NCI-H146 treated with DMSO at 0.1 percent for 48 hours (cell line): Measurements from ENCODE around the gene EPB41.

Source experiments
- DNase-seq: peaks from one replicate; lab custom pipeline; 2025; ENCODE audit not compliant: unreplicated experiment; lab: John Stamatoyannopoulos, UW

EPB41 gene

DNA sequence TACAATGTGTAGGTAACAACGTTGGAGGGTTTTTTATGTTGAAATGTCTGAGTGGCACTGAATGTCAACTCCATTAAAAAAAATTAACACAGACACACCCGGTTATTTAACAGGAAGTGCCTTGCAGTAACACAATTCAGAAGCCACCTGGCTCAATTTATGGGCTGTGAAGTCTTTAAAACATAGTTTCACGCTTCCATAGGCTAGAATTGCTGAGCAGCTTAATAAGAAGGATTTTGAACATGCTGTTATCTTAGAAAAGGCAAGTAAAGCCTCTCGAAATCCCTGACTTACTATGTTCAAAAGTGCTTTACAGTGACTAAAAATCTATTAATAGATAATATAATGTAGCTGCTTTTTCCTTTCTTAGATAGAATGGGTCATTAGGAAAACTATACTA, 247.7 kb downstream of the EPB41 start:
- no peak for DNase-seq

DNA sequence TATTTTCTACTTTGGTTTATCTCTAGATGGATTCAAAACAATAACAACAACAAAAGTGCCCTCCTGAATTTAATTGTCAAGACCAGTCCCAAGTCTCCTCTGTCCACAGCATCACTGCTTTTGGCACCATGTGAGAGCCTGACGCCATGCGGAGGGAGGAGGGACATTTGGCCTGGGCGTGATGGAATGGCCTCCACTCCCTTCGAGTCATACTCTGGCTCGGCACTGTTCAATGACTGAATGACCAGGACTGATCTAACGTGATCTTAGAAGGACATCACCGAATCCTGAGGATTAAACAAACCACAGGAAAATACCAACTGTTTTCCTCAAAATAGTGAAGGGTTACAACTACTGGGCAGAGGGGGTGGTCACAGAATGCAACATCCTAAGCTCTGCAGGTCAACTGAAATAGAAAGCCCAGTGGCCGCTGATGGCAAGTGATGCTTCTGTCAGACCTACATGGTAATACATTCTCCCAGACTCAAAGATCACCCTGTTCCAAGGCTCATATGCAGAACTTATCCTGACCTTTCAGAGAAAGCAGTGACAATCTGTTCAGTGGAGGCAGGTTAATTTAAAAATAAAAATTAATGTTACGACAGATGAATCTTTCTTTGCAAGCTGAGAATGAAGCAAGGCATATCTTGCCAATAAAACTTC, 248.2 kb downstream of the EPB41 start:
- no peak for DNase-seq

DNA sequence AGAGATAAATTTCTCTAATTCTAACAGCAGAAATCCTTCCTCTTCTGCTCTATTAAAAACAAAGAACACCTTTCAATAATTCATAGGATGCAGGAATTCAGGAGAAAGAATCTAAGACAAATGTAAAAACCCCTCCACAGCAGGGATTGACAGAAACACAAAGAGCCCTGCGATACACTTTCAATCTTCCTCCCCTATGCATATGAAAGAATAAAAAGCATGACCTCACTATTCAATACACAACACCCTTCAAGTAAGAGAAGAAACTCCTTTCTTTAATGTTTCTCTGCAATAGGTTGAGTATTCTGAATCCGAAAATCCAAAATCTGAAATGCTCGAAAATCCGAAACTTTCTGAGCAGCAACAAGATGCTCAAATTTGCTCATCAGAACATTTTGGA, 250.2 kb downstream of the EPB41 start:
- no peak for DNase-seq

DNA sequence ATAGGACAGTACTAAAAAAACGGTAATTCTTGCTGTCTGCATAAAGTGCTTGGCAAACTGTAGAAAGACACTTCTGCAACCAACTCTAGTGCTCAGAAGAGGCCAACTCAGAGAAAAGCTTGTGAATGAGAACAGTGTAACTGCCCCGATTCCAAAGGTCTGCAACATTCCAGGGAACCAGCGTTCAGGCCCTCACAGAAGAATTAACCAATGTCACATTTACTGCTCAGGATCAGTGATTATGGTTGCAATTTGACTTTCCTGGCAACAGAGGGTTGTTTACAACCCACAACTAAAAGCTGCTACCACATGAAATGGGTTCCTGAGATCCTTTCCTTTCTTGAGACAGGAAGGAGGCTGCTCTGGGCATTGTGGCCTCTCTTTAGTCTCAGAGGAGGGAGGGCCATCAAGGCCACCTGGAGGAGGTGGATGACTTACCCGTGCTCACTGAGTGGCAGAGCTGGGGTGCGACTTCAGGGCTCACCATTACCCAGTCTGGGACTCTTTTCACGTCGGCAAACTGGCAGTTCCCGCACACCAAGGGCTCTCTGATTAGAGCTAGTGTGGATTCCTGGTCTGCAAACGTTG, 252.0 kb downstream of the EPB41 start:
- DNase-seq: no peak

DNA sequence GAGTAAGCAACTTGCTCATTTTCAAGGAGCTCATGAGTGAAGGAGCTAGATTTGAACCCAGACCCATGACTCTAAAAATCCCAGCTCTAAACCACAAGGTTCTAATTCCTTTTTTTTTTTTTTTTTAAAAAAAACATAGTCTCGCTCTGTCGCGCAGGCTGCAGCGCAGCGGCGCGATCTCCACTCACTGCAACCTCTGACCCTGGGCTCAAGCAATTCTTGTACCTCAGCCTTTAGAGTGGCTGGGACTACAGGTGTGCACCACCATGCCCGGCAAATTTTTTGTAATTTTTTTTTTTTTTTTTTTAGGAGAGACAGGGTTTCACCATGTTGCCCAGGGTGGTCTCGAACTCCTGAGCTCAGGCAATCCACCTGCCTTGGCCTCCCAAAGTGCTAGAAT, 253.5 kb downstream of the EPB41 start:
- no peak for DNase-seq
